ENCODE data around the gene FBXO28.

DNA sequence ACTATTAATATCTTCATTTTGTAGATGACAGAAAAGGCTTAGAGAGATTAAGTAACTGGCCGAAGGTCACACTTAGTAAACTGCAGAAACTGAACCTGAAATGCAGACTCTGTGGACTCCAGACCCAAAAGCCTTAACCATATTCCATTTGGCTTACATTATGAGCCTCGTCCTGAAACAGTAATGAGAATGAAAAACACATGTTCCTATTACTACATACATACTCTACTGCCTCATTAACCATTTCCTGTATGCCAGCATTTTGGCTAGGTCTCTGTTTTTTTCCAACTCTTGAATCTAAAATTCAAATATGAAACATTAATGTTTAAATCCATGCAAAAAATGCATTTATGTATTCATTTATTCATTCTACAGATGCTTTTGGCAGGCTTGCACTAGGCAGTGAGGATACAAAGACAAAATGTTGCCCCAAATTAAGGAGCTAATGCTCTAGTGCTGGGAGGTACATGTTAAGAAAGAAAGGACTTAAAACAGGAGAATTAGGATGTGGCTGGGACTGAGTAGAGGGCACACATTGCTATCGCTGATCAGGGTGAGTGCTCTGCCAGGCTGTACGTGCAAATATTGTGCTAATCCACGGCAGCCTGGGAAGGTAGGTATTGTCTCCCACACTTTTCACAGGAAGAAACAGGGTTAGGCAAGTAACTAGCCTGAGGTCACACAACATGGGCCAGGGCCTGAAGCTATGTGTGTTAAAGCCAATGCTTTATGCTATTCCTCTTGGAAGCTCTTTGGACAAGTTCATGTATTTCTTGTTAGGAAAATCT lies 83.1 kb downstream of the FBXO28 start:
- no peak for TF ChIP-seq POLR2A (IDR thresholded peaks at IDR 0.05)
- TF ChIP-seq, protein P1, sequence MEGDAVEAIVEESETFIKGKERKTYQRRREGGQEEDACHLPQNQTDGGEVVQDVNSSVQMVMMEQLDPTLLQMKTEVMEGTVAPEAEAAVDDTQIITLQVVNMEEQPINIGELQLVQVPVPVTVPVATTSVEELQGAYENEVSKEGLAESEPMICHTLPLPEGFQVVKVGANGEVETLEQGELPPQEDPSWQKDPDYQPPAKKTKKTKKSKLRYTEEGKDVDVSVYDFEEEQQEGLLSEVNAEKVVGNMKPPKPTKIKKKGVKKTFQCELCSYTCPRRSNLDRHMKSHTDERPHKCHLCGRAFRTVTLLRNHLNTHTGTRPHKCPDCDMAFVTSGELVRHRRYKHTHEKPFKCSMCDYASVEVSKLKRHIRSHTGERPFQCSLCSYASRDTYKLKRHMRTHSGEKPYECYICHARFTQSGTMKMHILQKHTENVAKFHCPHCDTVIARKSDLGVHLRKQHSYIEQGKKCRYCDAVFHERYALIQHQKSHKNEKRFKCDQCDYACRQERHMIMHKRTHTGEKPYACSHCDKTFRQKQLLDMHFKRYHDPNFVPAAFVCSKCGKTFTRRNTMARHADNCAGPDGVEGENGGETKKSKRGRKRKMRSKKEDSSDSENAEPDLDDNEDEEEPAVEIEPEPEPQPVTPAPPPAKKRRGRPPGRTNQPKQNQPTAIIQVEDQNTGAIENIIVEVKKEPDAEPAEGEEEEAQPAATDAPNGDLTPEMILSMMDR (IDR thresholded peaks at IDR 0.05), result no peak
- no peak for TF ChIP-seq EP300 (IDR thresholded peaks at IDR 0.05)
